ENCODE measurements around the gene ZCCHC14. TPM values are rescaled to one million over a fixed set of nuclear protein-coding genes. Genes with fewer than 3 reads are reported as not detected.

ZCCHC14 gene
- total and polyA plus RNA-seq, 2 of the 13 experiments (the other 11 are each of a cell fraction or from before 2014, with no cell fraction given) = 12.4 to 12.5 TPM

- TF ChIP-seq ZNF318 (CRISPR knock-in tag; IDR thresholded peaks at IDR 0.05) (0 out of 2 replicates have a peak, but pooled peaks have one; percentile 5), HBP1 (CRISPR knock-in tag; IDR thresholded peaks at IDR 0.05; ENCODE audit: low read depth) (no peak; the same call in 1 of the 2 replicates), NR0B2 (CRISPR knock-in tag; IDR thresholded peaks at IDR 0.05) (peak; percentile 65; the same call in 1 of the 2 replicates), DPF2 (CRISPR knock-in tag; IDR thresholded peaks at IDR 0.05; ENCODE audit: borderline replicate concordance, low read depth) (0 out of 2 replicates have a peak, but pooled peaks have one; percentile 32), ZNF567 (CRISPR knock-in tag; IDR thresholded peaks at IDR 0.05; ENCODE audit: borderline replicate concordance) (peak; percentile 22; the same call in 1 of the 2 replicates), ZNF530 (CRISPR knock-in tag; IDR thresholded peaks at IDR 0.05; ENCODE audit: low read depth) (0 out of 2 replicates have a peak, but pooled peaks have one; percentile 79), NFRKB (IDR thresholded peaks at IDR 0.05) (no peak), ZNF543 (CRISPR knock-in tag; IDR thresholded peaks at IDR 0.05) (peak; percentile 41; the same call in 1 of the 2 replicates), RERE (CRISPR knock-in tag; IDR thresholded peaks at IDR 0.05; ENCODE audit: low read depth) (0 out of 2 replicates have a peak, but pooled peaks have one; percentile 29), ZSCAN21 (CRISPR knock-in tag; IDR thresholded peaks at IDR 0.05; ENCODE audit: borderline replicate concordance) (no peak; the same call in 1 of the 2 replicates)
Measured at GRCh38 chr16:87391324-87391949, 101.4 kb downstream of the ZCCHC14 start (continued).

Measured in HepG2 (cell line).